Neutrophil (primary cell): Measurements from ENCODE around the gene TSHZ2.

ENCODE experiments used
- H3K27ac ChIP-seq: fragments of 200-600 bp; sonication (generic); 2 replicates; pipeline ENCODE4 v1.5.1; 2016; ENCODE audit warnings: mild to moderate bottlenecking, moderate library complexity
- H3K27me3 ChIP-seq: fragments of 200-600 bp; sonication (generic); 2 replicates; pipeline ENCODE4 v1.6.0; 2016; ENCODE audit warnings: mild to moderate bottlenecking
- H3K36me3 ChIP-seq: fragments of 200-600 bp; sonication (generic); 2 replicates; pipeline ENCODE4 v1.5.1; 2017
- H3K4me1 ChIP-seq, 2 experiments: fragments of 200-600 bp in 1 of 2; sonication (generic) in 1 of 2; 1 replicate in 1 of 2; 2 replicates in 1 of 2; pipeline versions ENCODE4 v1.5.1 to v1.6.1; 2013 to 2016; ENCODE audit warnings: low read depth in 1 of 2, low read length in 1 of 2, mild to moderate bottlenecking in 1 of 2, moderate library complexity in 1 of 2; ENCODE audit not compliant: control insufficient read depth in 1 of 2, insufficient read depth in 1 of 2
- H3K4me3 ChIP-seq, 2 experiments: fragments of 200-600 bp in 1 of 2; sonication (generic) in 1 of 2; 1 replicate in 1 of 2; 2 replicates in 1 of 2; pipeline ENCODE4 v1.5.1; 2013 to 2016; ENCODE audit warnings: low read depth in 1 of 2, low read length in 1 of 2, mild to moderate bottlenecking in 1 of 2, moderate library complexity in 1 of 2
- H3K9me3 ChIP-seq: fragments of 200-600 bp; sonication (generic); 2 replicates; pipeline ENCODE4 v1.5.1; 2016
- CTCF ChIP-seq: fragments of 200-600 bp; sonication (generic); IDR thresholded peaks from 2 replicates; pipeline ENCODE4 v1.5.1; 2016; ENCODE audit warnings: antibody characterized with exemption

TSHZ2 gene

GRCh38 chr20:53100476-53100911 is 128.3 kb downstream of the TSHZ2 start:
- TF ChIP-seq CTCF, result no peak
- no peaks in the 10 kb centered on the region for H3K9me3 ChIP-seq
- no peak overlapping the region for H3K27ac ChIP-seq
- no peak overlapping the region for H3K4me3 ChIP-seq
- no peaks in the 10 kb centered on the region for H3K36me3 ChIP-seq
- H3K4me1 ChIP-seq, result no peaks in the 10 kb centered on the region
- H3K27me3 ChIP-seq, result no peaks in the 10 kb centered on the region

- Histone ChIP-seq H3K4me3 (no peak overlapping the region), H3K27ac (no peak overlapping the region), H3K27me3 (no peaks in the 10 kb centered on the region), H3K4me1 (no peaks in the 10 kb centered on the region), H3K36me3 (no peaks in the 10 kb centered on the region), H3K9me3 (no peaks in the 10 kb centered on the region)
- TF ChIP-seq CTCF, result no peak
Measured at GRCh38 chr20:53101992-53102760, 130.0 kb downstream of the TSHZ2 start.

- H3K4me1 ChIP-seq, result no peaks in the 10 kb centered on the region
- no peaks in the 10 kb centered on the region for H3K36me3 ChIP-seq
- no peak overlapping the region for H3K27ac ChIP-seq
Measured at GRCh38 chr20:53103124-53103523, 131.0 kb downstream of the TSHZ2 start.

GRCh38 chr20:53104884-53105283 is 132.7 kb downstream of the TSHZ2 start:
- H3K27ac ChIP-seq, result no peak overlapping the region
- H3K36me3 ChIP-seq, result no peaks in the 10 kb centered on the region
- no peaks in the 10 kb centered on the region for H3K9me3 ChIP-seq
- H3K4me1 ChIP-seq, result no peaks in the 10 kb centered on the region
- no peak overlapping the region for H3K4me3 ChIP-seq
- TF ChIP-seq CTCF, result no peak
- H3K27me3 ChIP-seq, result no peaks in the 10 kb centered on the region

More at GRCh38 chr20:53103124-53103523, 131.0 kb downstream of the TSHZ2 start:
- no peak overlapping the region for H3K4me3 ChIP-seq
- TF ChIP-seq CTCF, result no peak
- no peaks in the 10 kb centered on the region for H3K9me3 ChIP-seq
- H3K27me3 ChIP-seq, result no peaks in the 10 kb centered on the region

- H3K27me3 ChIP-seq, result no peaks in the 10 kb centered on the region
- no peak overlapping the region for H3K4me3 ChIP-seq
- H3K36me3 ChIP-seq, result no peaks in the 10 kb centered on the region
- H3K9me3 ChIP-seq, result no peaks in the 10 kb centered on the region
- TF ChIP-seq CTCF, result no peak
- no peaks in the 10 kb centered on the region for H3K4me1 ChIP-seq
- H3K27ac ChIP-seq, result no peak overlapping the region
Measured at GRCh38 chr20:53116733-53117132, 144.6 kb downstream of the TSHZ2 start.
